MM.1S (cell line): ENCODE data around the gene MRPS6.

Source experiments
- CTCF ChIP-seq: fragments of 300-600 bp; sonication (generic); IDR thresholded peaks from 2 replicates; pipeline ENCODE4 v1.5.1; 2016; ENCODE audit warnings: antibody characterized with exemption, low read length, mixed read lengths
- EZH2 ChIP-seq: fragments of 300-600 bp; sonication (generic); optimal IDR thresholded peaks from 2 replicates; pipeline ENCODE3; 2017; ENCODE audit warnings: low read depth, mild to moderate bottlenecking, antibody characterized with exemption, low read length, mixed read lengths

- no peak for TF ChIP-seq CTCF
- no peak for TF ChIP-seq EZH2
Observed at GRCh38 chr21:34181431-34182039, 108.2 kb downstream of the MRPS6 start.
